ENCODE results near the gene SLC16A11.
A peak's percentile ranks its signal among the peaks of the same experiment; 100 is the strongest.

Gene SLC16A11

DNA sequence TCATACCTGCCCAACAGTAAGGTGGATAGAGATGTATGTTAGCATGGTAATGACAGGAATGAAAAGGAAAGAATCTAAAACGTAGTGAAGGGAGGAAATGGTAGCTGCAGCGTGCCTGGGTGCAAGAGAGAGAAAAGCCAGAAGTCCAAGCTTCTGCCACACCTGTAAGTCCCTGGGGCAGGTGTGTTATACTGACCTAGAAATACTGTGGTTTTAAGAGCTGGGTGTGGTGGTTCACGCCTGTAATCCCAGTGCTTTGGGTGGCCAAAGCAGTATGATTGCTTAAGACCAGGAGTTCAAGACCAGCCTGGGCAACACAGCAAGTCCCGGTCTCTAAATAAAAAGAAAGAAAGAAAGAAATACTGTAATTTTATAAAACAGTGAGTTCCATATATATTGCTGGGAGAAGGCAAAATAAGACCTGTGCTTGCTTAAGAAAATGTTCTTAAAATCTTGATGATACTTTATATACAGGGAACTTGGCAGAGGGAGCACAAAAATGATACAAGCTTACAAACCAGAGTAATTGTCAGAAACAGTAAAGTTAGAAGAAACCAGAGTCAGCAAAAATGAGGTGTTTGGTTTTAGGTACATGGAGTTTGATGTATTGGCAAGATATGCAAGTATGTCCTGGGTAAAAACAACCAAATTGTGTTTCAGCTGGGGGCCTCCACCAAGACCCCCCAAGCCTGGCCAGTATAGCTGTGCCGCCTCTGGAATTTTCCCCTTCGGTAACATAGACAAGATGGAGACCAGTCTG is 41.4 kb downstream of the SLC16A11 start:
- no peaks in the 10 kb centered on the region for H3K9me2 ChIP-seq (replicated peaks; ENCODE audit: control insufficient read depth, low read length)
- H3K27ac ChIP-seq (ENCODE audit: low read depth, low read length): no peak overlapping the region
- no peak overlapping the region for H3K4me2 ChIP-seq (ENCODE audit: low read length)
- peaks cover 15% of the 10 kb centered on the region for H3K79me2 ChIP-seq (ENCODE audit: control insufficient read depth, low read length)
- H3F3A ChIP-seq (ENCODE audit: control insufficient read depth, insufficient read depth): peaks cover 4% of the 10 kb centered on the region
- TF ChIP-seq, protein P1, sequence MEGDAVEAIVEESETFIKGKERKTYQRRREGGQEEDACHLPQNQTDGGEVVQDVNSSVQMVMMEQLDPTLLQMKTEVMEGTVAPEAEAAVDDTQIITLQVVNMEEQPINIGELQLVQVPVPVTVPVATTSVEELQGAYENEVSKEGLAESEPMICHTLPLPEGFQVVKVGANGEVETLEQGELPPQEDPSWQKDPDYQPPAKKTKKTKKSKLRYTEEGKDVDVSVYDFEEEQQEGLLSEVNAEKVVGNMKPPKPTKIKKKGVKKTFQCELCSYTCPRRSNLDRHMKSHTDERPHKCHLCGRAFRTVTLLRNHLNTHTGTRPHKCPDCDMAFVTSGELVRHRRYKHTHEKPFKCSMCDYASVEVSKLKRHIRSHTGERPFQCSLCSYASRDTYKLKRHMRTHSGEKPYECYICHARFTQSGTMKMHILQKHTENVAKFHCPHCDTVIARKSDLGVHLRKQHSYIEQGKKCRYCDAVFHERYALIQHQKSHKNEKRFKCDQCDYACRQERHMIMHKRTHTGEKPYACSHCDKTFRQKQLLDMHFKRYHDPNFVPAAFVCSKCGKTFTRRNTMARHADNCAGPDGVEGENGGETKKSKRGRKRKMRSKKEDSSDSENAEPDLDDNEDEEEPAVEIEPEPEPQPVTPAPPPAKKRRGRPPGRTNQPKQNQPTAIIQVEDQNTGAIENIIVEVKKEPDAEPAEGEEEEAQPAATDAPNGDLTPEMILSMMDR (IDR thresholded peaks at IDR 0.05; ENCODE audit: low read depth, low read length, poor library complexity, severe bottlenecking): no peak
- TF ChIP-seq EZH2phosphoT487 (IDR thresholded peaks at IDR 0.05; ENCODE audit: borderline replicate concordance, low read length): no peak
- peaks cover 5% of the 10 kb centered on the region; the same call in 1 of the 2 replicates for H4K20me1 ChIP-seq (ENCODE audit: control insufficient read depth, insufficient read depth, low read depth, low read length)
- no peaks in the 10 kb centered on the region for H3K9me3 ChIP-seq (ENCODE audit: control insufficient read depth, insufficient read depth, low read length)
- no peak overlapping the region for H3K4me3 ChIP-seq (ENCODE audit: low read length)
- no peaks in the 10 kb centered on the region for H3K27me3 ChIP-seq (ENCODE audit: control insufficient read depth, low read length)
- H3K4me1 ChIP-seq (ENCODE audit: control insufficient read depth, low read length): peaks cover 3% of the 10 kb centered on the region; the same call in 1 of the 2 replicates
- H3K36me3 ChIP-seq (ENCODE audit: control insufficient read depth, low read length): peaks cover 41% of the 10 kb centered on the region

DNA sequence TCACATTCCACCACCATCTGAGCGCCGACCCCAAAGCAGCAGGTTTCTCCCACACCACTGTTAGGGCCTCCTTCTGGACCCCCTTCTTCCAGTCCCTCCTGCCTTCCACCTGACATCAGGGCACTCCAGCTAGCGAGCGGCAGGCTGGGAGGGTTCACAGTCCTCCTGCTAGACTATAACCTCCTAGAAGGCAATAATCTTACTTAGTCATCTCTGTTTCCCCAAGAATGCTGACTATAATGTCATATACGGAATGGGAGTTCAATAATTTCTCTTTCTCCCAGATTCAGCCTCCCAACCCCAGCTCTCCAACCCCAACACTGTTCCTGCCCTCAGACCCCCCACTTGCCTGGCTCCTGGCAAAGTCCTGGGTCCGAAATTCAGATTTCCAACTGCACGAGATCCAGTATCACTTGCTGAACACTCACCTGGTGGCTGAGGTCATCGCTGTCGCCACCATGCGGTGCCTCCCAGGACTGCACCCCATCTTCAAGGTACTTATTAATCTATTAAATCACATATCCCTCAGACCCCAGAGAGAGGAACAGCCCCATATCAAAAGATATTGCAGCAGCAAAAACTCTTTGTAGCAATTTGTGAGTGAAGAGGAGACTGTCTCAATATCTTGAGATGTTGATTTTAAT is 42.5 kb downstream of the SLC16A11 start:
- Histone ChIP-seq H4K20me1 (ENCODE audit: control insufficient read depth, insufficient read depth, low read depth, low read length) (peaks cover 5% of the 10 kb centered on the region; the same call in 1 of the 2 replicates), H3K27ac (ENCODE audit: low read depth, low read length) (no peak overlapping the region), H3K4me2 (ENCODE audit: low read length) (no peak overlapping the region), H3K36me3 (ENCODE audit: control insufficient read depth, low read length) (peaks cover 41% of the 10 kb centered on the region), H3K9me3 (ENCODE audit: control insufficient read depth, insufficient read depth, low read length) (no peaks in the 10 kb centered on the region), H3K4me3 (ENCODE audit: low read length) (no peak overlapping the region), H3F3A (ENCODE audit: control insufficient read depth, insufficient read depth) (peaks cover 4% of the 10 kb centered on the region), H3K4me1 (ENCODE audit: control insufficient read depth, low read length) (peaks cover 3% of the 10 kb centered on the region; the same call in 1 of the 2 replicates), H3K9me2 (replicated peaks; ENCODE audit: control insufficient read depth, low read length) (no peaks in the 10 kb centered on the region), H3K79me2 (ENCODE audit: control insufficient read depth, low read length) (peaks cover 8% of the 10 kb centered on the region), H3K27me3 (ENCODE audit: control insufficient read depth, low read length) (no peaks in the 10 kb centered on the region)
- TF ChIP-seq, protein P1 (IDR thresholded peaks at IDR 0.05; ENCODE audit: low read depth, low read length, poor library complexity, severe bottlenecking): peak; percentile 44
- no peak for TF ChIP-seq EZH2phosphoT487 (IDR thresholded peaks at IDR 0.05; ENCODE audit: borderline replicate concordance, low read length)

DNA sequence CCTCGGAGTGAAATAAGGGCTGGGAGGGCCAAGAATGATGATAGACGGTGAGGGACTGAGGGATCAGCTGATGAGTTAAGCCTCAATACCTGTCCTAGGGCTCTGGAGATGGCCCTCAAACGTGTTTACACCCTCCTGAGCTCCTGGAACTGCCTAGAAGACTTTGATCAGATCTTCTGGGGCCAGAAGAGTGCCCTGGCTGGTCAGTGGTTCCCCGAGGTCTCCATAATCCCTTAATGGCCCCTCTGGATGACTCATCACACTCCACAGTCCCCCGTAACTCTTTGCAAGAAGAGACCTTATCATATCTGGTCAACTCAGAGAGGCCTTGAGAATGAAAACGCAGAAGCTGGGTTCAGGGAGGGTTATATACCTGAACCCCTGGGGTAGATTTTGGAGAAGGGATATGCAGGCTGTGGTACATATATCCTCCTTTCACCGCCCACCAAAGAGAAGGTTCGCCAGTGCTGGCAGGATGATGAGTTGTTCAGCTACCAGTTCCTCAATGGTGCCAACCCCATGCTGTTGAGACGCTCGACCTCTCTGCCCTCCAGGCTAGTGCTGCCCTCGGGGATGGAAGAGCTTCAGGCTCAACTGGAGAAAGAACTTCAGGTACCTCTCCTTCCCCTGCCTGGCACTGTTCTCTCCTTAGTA is 44.9 kb downstream of the SLC16A11 start:
- H3K4me1 ChIP-seq (ENCODE audit: control insufficient read depth, low read length): no peaks in the 10 kb centered on the region; the same call in 1 of the 2 replicates
- no peak overlapping the region for H3K4me3 ChIP-seq (ENCODE audit: low read length)
- H4K20me1 ChIP-seq (ENCODE audit: control insufficient read depth, insufficient read depth, low read depth, low read length): 0 out of 2 replicates have a peak, but pooled peaks cover 2% of the 10 kb centered on the region
- no peak for TF ChIP-seq EZH2phosphoT487 (IDR thresholded peaks at IDR 0.05; ENCODE audit: borderline replicate concordance, low read length)
- TF ChIP-seq, protein P1 (IDR thresholded peaks at IDR 0.05; ENCODE audit: low read depth, low read length, poor library complexity, severe bottlenecking): no peak
- no peaks in the 10 kb centered on the region for H3K9me3 ChIP-seq (ENCODE audit: control insufficient read depth, insufficient read depth, low read length)
- peaks cover 5% of the 10 kb centered on the region for H3K79me2 ChIP-seq (ENCODE audit: control insufficient read depth, low read length)
- H3K4me2 ChIP-seq (ENCODE audit: low read length): no peak overlapping the region
- H3K9me2 ChIP-seq (replicated peaks; ENCODE audit: control insufficient read depth, low read length): no peaks in the 10 kb centered on the region
- H3K27ac ChIP-seq (ENCODE audit: low read depth, low read length): no peak overlapping the region
- H3K27me3 ChIP-seq (ENCODE audit: control insufficient read depth, low read length): no peaks in the 10 kb centered on the region
- peaks cover 39% of the 10 kb centered on the region for H3K36me3 ChIP-seq (ENCODE audit: control insufficient read depth, low read length)
- H3F3A ChIP-seq (ENCODE audit: control insufficient read depth, insufficient read depth): peaks cover 2% of the 10 kb centered on the region; the same call in 1 of the 2 replicates
